Esophagus muscularis mucosa (tissue), 3 donors: ENCODE measurements around the gene KRT4.

Experiments
- CTCF ChIP-seq, 3 experiments: fragments of 200-600 bp in 2 of 3; fragments of 450-650 bp in 1 of 3; sonication (generic) in 2 of 3; IDR thresholded peaks; one replicate each; pipeline ENCODE4 v1.5.1; 2017 to 2019; ENCODE audit warnings: antibody characterized with exemption in 3 of 3, mild to moderate bottlenecking in 2 of 3, moderate library complexity in 1 of 3
- POLR2A ChIP-seq: fragments of 450-650 bp; IDR thresholded peaks from one replicate; pipeline ENCODE4 v1.6.1; 2017; ENCODE audit warnings: antibody characterized with exemption, moderate library complexity, mild to moderate bottlenecking, low read depth

DNA sequence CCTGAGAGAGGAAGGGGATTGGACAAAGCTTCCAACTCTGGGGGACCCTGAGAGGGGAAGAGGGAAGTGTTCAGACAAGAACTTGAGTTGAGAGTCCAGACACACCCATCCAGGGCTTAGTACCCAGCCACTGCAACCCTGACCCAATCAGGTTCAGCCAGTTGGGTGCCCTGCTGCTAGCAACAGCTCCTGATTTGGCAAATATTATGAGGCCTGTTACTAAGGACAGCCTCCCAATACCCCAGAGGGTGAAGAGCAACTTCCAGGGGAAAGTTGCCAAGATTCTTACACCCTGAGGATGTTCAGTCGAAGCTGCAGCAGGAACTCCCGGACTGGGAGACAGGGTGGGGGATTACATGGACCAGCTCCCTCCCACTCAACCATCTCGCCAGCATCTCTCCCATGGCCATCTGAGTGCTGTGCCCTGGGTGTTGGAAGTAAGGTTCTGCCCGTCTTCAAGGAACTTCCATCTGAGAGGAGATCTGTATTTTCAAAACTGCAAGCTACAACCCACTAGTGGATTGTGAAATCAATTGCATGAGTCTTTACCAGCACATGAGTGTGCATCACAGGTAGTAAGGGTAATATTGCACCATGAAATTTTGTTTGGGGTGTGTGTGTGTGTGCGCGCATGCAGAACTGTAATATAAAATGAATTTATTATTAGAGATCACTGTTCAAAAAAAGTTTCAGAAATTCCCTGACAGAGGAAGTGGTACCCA, 46.3 kb upstream of the KRT4 start:
- TF ChIP-seq CTCF (IDR thresholded peaks at IDR 0.05), result no peak
- TF ChIP-seq POLR2A, result no peak
